Activated CD8-positive, alpha-beta memory T cell treated with anti-CD3 and anti-CD28 coated beads, Interleukin-2, amount 50 U/mL, for 4 hours (primary cell): Measurements from ENCODE around the gene MED22.
A peak's percentile ranks its signal among the peaks of the same experiment; 100 is the strongest.

Experiments
- DNase-seq: peaks from one replicate; pipeline ENCODE4 v3.0.0-alpha.2; 2020

MED22 gene

DNA sequence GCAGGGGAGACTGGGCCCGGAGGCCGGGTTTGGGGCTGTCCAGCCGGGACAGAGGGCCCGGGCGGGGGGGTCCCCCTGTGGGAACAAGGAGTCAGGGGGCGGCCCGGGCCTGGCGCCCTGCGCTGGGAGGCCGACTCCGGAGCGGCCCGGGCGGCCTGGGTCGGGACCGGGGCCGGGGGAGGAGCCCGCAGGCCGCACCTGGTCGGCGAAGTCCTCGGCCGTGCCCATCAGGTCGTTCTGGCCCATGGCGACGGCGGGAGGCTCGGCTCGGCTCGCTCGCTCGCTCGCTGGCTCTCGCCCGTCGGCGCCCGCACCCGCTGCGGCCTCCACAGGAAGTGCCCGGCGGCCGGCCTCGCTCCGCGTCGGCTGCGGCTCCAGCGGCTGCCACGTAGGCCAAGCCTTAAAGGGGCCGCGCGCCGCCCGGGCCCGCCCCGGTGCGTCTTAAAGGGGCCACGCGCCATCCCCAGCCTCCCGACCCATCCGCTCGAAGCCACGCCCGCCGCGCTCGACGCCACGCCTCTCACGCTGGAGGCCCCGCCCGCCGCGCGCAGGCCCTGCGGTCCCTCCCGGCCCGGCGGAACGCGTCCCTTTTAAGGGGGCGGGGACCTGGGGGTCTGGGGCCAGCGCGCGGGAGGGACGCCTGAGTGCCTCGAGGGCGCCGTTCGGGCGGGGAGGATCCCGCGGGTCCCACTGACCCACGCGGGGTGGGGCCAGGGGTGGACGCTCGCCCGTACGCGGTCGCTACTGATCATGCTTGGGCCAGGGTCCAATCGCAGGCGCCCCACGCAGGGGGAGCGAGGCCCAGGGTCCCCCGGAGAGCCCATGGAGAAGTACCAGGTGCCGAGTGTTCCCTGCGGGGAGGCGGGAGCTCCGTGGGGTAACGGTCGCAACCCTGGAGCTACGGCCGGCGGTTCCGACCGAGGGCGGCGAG is 28.1 kb upstream of the MED22 start, which contains the start of the genes STKLD1 and SURF4:
STKLD1 (plus strand) TSS at position 643 of the 931 bp plus-strand sequence; CDS start at position 751, 108 bp downstream.
SURF4 (minus strand) TSS at position 337 of the 931 bp plus-strand sequence; CDS start at position 246, 91 bp downstream.
- peak; percentile 96 for DNase-seq

- DNase-seq, result no peak
These were observed 27.3 kb upstream of the MED22 start for GRCh38 chr9:133375116-133375723.

DNA sequence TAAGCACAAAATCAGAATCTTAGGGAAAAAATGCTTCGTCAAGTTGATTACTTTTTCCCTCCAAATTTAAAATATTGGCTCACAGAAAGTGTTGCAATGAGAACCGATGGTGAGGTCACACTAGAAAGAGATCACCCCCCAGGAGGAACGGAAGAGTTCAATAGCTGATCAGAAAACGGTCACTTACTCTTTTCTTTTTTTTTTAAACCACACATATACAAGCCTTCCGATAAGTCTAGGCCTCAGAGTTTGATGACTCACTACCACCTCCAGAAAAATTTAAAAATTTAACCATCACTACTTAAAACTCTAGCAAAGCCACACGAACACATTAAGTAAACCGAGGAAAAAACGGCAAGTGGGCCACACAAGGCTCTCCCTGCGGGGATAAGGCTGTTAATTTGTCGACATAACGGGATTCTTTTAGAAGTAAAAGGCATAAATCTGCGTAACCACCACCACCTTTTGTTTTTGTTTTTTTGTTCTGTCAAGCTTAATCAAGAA is 26.7 kb upstream of the MED22 start:
- no peak for DNase-seq

GRCh38 chr9:133372144-133372543 is 24.2 kb upstream of the MED22 start:
- DNase-seq, result no peak

DNA sequence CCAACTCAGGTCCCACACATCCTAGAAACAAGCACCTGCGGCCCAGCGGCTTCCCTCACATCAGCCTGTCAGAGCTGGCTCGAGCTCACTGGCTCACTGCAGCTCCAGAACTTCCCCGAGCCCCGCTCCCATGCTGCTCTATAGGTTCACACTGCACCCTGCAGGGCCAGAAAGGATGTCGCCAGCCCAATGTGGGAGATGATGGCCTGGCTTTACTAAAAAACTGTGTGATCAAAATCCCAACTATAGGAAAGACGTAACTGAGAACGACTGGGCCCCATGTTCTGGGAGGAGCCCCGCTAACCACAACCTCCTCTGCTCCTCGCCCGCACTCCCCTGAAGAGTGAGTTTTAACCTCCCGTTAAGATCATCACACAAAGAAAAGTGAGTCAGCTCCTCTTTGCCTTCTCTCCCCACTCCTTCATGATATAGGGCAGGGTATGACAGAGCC is 23.4 kb upstream of the MED22 start:
- DNase-seq, result peak; percentile 68

DNA sequence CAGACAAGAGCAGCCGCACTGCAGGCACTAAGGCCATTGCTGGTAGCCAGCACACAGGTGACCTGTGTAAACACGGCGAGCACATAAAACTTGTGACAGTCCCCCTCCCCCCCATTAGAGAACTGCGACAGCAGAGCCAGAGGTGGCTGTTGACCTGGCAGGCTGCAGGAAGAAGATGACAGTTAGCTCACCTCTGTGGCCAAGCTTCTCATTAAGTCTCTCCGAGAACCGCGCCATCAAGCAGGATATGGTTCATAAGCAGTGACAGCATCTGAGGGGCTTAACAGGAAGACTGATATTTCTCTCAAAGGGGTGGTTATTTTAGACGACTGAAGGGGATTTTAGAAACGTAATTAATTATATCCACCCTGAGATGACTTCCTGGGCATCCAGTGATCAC is 22.8 kb upstream of the MED22 start:
- peak; percentile 48 for DNase-seq

- DNase-seq, result no peak
These were observed 22.0 kb upstream of the MED22 start for GRCh38 chr9:133369933-133370332.

DNA sequence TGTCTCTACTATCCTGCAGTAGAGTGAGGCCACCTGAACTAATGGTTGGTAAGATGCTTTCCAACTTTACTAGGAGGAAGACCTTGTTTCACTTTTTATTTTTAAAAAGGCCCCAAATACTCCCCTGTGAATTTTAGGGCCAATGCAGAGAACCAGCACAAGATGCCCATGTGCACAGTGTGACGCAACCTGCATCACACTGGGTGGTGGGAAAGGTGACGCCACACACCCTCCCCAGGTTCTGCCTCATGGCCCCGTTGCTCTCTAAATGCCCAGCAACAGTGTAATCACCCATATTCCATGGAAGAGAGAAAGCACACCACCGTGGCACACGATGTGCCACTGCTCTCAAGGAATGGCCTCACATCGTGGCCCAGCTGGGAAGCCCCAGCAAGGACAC is 21.5 kb upstream of the MED22 start:
- no peak for DNase-seq

- DNase-seq, result no peak
These were observed 20.4 kb upstream of the MED22 start for GRCh38 chr9:133368249-133368881.

- DNase-seq, result no peak
These were observed 19.8 kb upstream of the MED22 start for GRCh38 chr9:133367778-133368177.

- DNase-seq, result no peak
These were observed 19.3 kb upstream of the MED22 start for GRCh38 chr9:133367221-133367620.

DNA sequence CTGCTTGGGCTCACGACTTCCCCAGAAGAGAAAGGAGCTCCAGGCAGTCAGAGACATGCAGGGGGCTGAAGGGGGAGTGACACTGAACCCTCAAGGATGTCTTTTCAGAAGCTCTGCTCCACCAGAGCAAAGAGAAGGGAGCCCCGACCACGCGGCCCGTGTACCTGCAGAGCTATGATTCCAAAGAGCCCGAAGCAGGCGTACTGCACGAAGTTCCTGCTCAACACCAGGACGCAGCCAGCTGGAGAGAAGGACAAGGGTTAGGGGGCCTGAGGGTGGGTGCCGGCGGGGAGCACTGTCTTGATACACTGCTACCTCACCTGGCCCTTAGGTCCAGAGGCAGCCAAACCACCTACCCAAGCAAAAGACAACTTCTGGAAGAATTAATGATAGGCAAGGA is 18.5 kb upstream of the MED22 start:
- DNase-seq, result no peak

DNA sequence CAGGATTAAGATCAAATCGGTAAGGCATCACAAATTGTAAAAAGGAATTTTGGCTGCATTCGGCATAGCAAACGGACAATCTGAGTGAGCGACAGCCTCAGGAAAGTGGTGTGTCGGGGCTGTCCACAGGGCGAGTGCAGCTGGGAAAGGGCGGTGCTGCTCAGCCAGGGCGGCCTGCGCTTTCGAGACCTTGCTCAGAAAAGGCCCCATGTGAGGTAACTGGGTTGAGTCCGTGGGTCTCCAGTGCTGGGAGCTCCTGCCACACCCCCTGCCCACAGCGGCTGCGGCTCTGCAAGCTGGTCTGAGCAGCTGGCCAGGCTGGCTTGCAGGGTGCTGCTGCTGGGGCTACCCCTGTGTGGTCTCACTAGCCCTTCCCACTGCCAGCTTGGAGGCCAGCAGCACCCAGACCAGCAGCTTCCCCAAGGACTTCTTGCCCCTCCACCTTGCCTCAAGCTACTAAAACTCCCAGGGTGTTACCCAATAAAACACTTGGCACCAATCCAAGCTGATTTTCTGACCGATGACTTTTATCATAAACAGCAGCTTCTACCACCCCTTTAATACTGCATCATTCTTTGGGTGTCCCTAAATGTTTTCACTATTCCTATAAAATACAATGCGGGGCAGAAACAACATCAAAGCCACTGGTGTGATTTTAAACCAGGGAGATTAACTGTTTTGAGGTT is 14.6 kb upstream of the MED22 start:
- no peak for DNase-seq

DNA sequence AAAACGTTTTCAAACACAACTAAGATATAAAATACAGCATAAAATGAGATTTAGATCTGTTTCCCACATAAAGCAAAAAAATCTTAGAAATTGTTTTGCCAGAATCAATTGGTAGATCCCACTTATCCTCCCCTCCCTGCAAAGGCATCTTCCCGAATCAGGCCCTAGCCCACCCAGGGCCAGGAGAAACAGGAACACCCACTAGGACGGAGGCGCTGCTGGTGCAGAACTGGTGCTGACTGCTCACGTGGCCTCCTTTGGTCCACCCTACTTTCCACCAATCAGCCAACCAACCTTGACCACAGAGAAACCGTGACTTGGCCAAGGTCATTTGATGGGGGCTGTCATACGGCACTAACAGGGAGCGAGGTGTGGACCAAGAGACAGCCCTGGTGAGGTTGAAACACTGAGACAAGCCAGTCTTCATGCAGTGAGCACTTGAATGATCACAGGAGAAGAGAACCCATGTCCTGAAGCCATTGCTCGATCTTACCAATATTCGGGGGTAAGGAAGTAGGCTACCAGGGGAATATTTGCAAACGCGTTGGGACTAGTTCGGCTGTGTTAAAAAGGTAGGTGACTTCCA is 13.7 kb upstream of the MED22 start:
- DNase-seq, result no peak

DNA sequence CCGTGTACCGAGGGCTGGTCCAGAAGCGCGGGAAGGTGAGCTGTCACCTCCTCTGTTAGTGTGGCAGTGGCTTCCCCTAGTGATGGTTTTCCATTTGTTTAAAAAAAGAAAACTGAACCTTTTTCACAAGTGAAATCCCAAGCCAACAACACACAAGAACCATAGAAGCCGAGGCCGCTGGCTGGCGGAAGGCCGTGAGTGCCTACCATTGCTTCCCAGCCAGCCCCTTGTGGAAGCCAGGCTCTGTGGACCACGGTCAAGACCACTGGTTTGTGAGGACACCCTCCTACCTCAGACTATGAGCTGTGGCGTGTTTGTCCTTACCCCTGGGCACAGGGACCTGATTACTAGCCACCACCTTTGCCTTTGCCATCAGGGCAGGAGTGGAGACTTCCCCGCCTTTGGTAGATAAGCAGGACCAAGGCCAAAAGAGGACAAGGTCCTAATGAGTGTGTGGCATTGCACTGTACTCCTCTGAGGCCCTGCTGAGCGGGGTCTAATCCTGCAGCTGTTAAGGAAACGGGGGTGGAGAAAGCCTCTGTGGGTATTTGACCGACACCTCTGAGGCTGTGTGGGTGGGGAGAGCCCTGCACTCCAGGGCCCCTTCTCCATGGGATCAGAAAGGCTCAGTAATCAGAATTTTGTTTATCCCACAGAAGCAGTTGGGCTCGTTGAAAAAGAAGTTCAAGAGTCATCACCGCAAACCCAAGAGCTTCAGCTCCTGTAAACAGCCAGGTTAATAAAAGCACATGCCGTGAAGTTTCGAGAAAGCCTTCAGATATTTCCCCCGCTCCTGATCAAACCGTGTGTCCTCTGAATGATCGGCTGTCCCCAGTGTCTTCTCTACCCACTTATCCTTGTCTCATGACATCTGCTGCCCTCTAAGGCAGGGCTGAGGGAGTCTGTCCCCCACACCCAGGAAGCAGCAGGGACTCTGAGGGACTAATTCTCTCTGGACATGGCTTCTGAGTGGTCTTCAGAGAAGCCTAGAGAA is 12.8 kb upstream of the MED22 start:
- no peak for DNase-seq

GRCh38 chr9:133359399-133360175 is 11.7 kb upstream of the MED22 start:
- peak; percentile 38 for DNase-seq

- no peak for DNase-seq
These were observed 9.7 kb upstream of the MED22 start for GRCh38 chr9:133357656-133358055.

- DNase-seq, result peak; percentile 93
These were observed 8.6 kb upstream of the MED22 start, which contains the start of the genes SURF1 and SURF2 for GRCh38 chr9:133356391-133357091. TSS of gene SURF1 (minus strand) at chr9:133356487. CDS start at chr9:133356453, 34 bp downstream. TSS of gene SURF2 (plus strand) at chr9:133356550. CDS start at chr9:133356593, 43 bp downstream.

GRCh38 chr9:133355881-133356357 is 8.0 kb upstream of the MED22 start:
- DNase-seq, result no peak
